Measurements from ENCODE around the gene SH2D3C. TPM values are rescaled to one million over a fixed set of nuclear protein-coding genes. Genes with fewer than 3 reads are reported as not detected.

SH2D3C gene
- total and polyA plus RNA-seq, 2 donors from 2014 or later = 13.7 to 27.7 TPM

- Histone ChIP-seq H3K9ac (ENCODE audit: low read length in 3 of 3) (no peak overlapping the region), H3K36me3 (ENCODE audit: control insufficient read depth in 2 of 3, insufficient read depth in 3 of 3, low read length in 3 of 3) (peaks cover 2 to 41% (median 16%) of the 10 kb centered on the region in 3 donors), H3K27ac (ENCODE audit: low read depth in 2 of 2, low read length in 2 of 2) (no peak overlapping the region), H3K4me1 (ENCODE audit: control insufficient read depth in 2 of 3, insufficient read depth in 2 of 3, low read depth in 1 of 3, low read length in 3 of 3) (no peaks in the 10 kb centered on the region), H3K4me3 (ENCODE audit: low read length in 3 of 3) (no peak overlapping the region), H3K9me3 (ENCODE audit: control insufficient read depth in 2 of 3, insufficient read depth in 1 of 3, low read length in 3 of 3) (no peaks in the 10 kb centered on the region), H3K27me3 (ENCODE audit: control insufficient read depth, insufficient read depth, low read length) (no peaks in the 10 kb centered on the region)
- no peak for TF ChIP-seq CTCF (IDR thresholded peaks at IDR 0.05; ENCODE audit: borderline replicate concordance, extremely low read depth, insufficient read depth)
- FAIRE-seq = no peak
- intact Hi-C loops (cut with DNase I) = no loop called here
- DNase-seq = no peak
Observed at GRCh38 chr9:127816362-127816725, 37.9 kb upstream of the SH2D3C start.

- intact Hi-C loops (cut with DNase I) = no loop called here
- no peak overlapping the region for H3K4me3 ChIP-seq (ENCODE audit: low read length in 3 of 3)
- DNase-seq (peak in 1 of 5 donors; percentile 38), FAIRE-seq (no peak)
- H3K4me1 ChIP-seq (ENCODE audit: control insufficient read depth in 2 of 3, insufficient read depth in 2 of 3, low read depth in 1 of 3, low read length in 3 of 3) = no peaks in the 10 kb centered on the region
- H3K27ac ChIP-seq (ENCODE audit: low read depth in 2 of 2, low read length in 2 of 2) = no peak overlapping the region
- peaks cover 2 to 41% (median 16%) of the 10 kb centered on the region in 3 donors for H3K36me3 ChIP-seq (ENCODE audit: control insufficient read depth in 2 of 3, insufficient read depth in 3 of 3, low read length in 3 of 3)
- TF ChIP-seq CTCF (IDR thresholded peaks at IDR 0.05; ENCODE audit: borderline replicate concordance, extremely low read depth, insufficient read depth) = no peak
- no peaks in the 10 kb centered on the region for H3K27me3 ChIP-seq (ENCODE audit: control insufficient read depth, insufficient read depth, low read length)
- H3K9me3 ChIP-seq (ENCODE audit: control insufficient read depth in 2 of 3, insufficient read depth in 1 of 3, low read length in 3 of 3) = no peaks in the 10 kb centered on the region
- H3K9ac ChIP-seq (ENCODE audit: low read length in 3 of 3) = no peak overlapping the region
Observed at GRCh38 chr9:127815512-127816361, 37.3 kb upstream of the SH2D3C start.

- Histone ChIP-seq H3K36me3 (ENCODE audit: control insufficient read depth in 2 of 3, insufficient read depth in 3 of 3, low read length in 3 of 3) (peaks cover 2 to 40% (median 16%) of the 10 kb centered on the region in 3 donors), H3K27ac (ENCODE audit: low read depth in 2 of 2, low read length in 2 of 2) (no peak overlapping the region), H3K27me3 (ENCODE audit: control insufficient read depth, insufficient read depth, low read length) (no peaks in the 10 kb centered on the region), H3K4me1 (ENCODE audit: control insufficient read depth in 2 of 3, insufficient read depth in 2 of 3, low read depth in 1 of 3, low read length in 3 of 3) (no peaks in the 10 kb centered on the region), H3K9ac (ENCODE audit: low read length in 3 of 3) (no peak overlapping the region), H3K4me3 (ENCODE audit: low read length in 3 of 3) (no peak overlapping the region), H3K9me3 (ENCODE audit: control insufficient read depth in 2 of 3, insufficient read depth in 1 of 3, low read length in 3 of 3) (no peaks in the 10 kb centered on the region)
- DNase-seq (no peak), FAIRE-seq (no peak)
- no peak for TF ChIP-seq CTCF (IDR thresholded peaks at IDR 0.05; ENCODE audit: borderline replicate concordance, extremely low read depth, insufficient read depth)
- intact Hi-C loops (cut with DNase I) = no loop called here
Observed at GRCh38 chr9:127814619-127815511, 36.4 kb upstream of the SH2D3C start.
